Kidney (tissue), 14 donors: ENCODE measurements around the gene CHL1. TPM values are rescaled to one million over a fixed set of nuclear protein-coding genes. Genes with fewer than 3 reads are reported as not detected.

Experiments used
- DNase-seq, 5 donors: peaks; one replicate each; pipeline ENCODE4 v3.0.0-alpha.2; 2013 to 2020
- FAIRE-seq: peaks from 2 replicates; lab custom pipeline; 2012; peaks lifted over from hg19 to GRCh38; lab: Jason Lieb, UNC
- H3K27ac ChIP-seq, 2 donors: one replicate each; pipeline ENCODE4 v1.7.0; 2013; ENCODE audit warnings: low read depth in 2 of 2, low read length in 2 of 2, inconsistent platforms in 1 of 2
- H3K27me3 ChIP-seq: one replicate; pipeline ENCODE4 v1.7.1; 2013; ENCODE audit warnings: low read length, inconsistent platforms; ENCODE audit not compliant: control insufficient read depth, insufficient read depth
- H3K36me3 ChIP-seq, 3 donors: one replicate each; pipeline versions ENCODE4 v1.7.0 to v1.7.1; 2013; ENCODE audit warnings: low read length in 3 of 3, control low read depth in 1 of 3, inconsistent platforms in 1 of 3; ENCODE audit not compliant: insufficient read depth in 3 of 3, control insufficient read depth in 2 of 3
- H3K4me1 ChIP-seq, 3 donors: one replicate each; pipeline versions ENCODE4 v1.7.0 to v1.7.1; 2013; ENCODE audit warnings: low read length in 3 of 3, inconsistent platforms in 1 of 3, low read depth in 1 of 3; ENCODE audit not compliant: control insufficient read depth in 2 of 3, insufficient read depth in 2 of 3
- H3K4me3 ChIP-seq, 3 donors: one replicate each; pipeline versions ENCODE4 v1.7.0 to v1.8.1; 2013; ENCODE audit warnings: low read length in 3 of 3, control low read depth in 1 of 3, inconsistent platforms in 1 of 3
- H3K9ac ChIP-seq, 3 donors: one replicate each; pipeline versions ENCODE4 v1.7.0 to v1.7.1; 2013; ENCODE audit warnings: low read length in 3 of 3, control low read depth in 1 of 3, inconsistent platforms in 1 of 3
- H3K9me3 ChIP-seq, 3 donors: one replicate each; pipeline versions ENCODE4 v1.7.0 to v1.7.1; 2013; ENCODE audit warnings: low read length in 3 of 3, control low read depth in 1 of 3, inconsistent platforms in 1 of 3; ENCODE audit not compliant: control insufficient read depth in 2 of 3, insufficient read depth in 1 of 3
- intact Hi-C: fragments of 100-400 bp; cut with DNase I; formaldehyde crosslinking; loops from one replicate; pipeline ENCODE4 v1.11.1; 2022
- polyA plus RNA-seq: library from polyadenylated mRNA; stranded (reverse); fragments of 350-450 nt; fragmentation: Illumina TruSeq; extraction: RNeasy Lipid Tissue Mini Kit (QIAGEN cat#74804); gene quantifications from one replicate; pipeline ENCODE4 v1.2.3, GENCODE V29; 2014; ENCODE audit warnings: low read depth, low replicate concordance; ENCODE audit not compliant: insufficient read depth
- total RNA-seq: library from RNA; stranded (reverse); fragmentation: NEBNext Ultra II Directional; extraction: Animal tissue kit (Norgen Biotek cat#: 25700); gene quantifications from one replicate; pipeline ENCODE4 v1.2.1, GENCODE V29; 2021
- TF ChIP-seq, protein P1 (sequence below): IDR thresholded peaks from 3 replicates; pipeline ENCODE4 v1.5.1; 2012; ENCODE audit warnings: mild to moderate bottlenecking, moderate library complexity, borderline replicate concordance; ENCODE audit not compliant: insufficient read depth; ENCODE audit errors: extremely low read depth
- donor health status: control.
- donor health status: control.
- donor health status: control.
- donor health status: control.
- donor health status: control.
- donor health status: DM: yes; HTN: yes; CAD: no.
- donor health status: Normal renal cell carcinoma (clear cell type).

Gene CHL1
- total and polyA plus RNA-seq, 2 donors from 2014 or later = 10.6 to 109 TPM

DNA sequence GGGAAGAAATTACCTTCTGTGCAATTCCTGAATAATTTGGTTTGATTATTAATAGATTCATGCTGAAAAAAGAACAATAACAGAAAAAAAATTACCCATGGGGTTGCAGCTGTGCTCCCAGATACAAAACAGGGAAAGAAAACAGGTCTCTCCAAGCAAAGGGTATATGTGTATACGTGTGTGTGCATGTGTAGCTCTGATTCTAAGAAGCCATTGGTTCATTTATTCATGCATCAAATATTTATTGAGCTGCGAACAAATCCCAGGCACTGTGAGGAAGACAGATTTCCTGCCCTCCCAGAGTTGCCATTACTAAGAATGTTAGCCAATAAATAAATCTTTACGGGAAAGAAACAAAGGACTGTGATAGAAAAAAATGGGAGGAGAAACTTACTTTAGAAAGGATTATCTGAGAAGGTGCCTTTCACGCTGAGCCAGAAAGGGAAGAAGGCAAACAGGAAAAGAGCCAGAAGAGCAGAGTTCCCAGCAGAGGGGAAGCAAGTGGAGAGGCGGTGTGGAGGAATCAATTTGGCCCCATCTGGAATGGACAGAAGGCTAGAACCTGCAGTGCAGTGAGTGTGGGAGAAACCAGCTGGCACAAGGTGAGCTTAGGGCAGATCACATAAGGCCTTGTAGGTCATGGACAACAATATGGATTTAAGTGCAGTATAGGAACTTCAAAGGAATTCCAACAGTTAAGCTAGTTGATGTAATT lies 20.7 kb downstream of the CHL1 start:
- H3K27me3 ChIP-seq = no peaks in the 10 kb centered on the region
- no peak overlapping the region for H3K27ac ChIP-seq
- intact Hi-C loops = no loop called here
- H3K9me3 ChIP-seq = no peaks in the 10 kb centered on the region
- FAIRE-seq (no peak), DNase-seq (no peak)
- no peak overlapping the region for H3K4me3 ChIP-seq
- peaks cover 0 to 11% (median 2%) of the 10 kb centered on the region in 3 donors for H3K4me1 ChIP-seq
- TF ChIP-seq, protein P1, sequence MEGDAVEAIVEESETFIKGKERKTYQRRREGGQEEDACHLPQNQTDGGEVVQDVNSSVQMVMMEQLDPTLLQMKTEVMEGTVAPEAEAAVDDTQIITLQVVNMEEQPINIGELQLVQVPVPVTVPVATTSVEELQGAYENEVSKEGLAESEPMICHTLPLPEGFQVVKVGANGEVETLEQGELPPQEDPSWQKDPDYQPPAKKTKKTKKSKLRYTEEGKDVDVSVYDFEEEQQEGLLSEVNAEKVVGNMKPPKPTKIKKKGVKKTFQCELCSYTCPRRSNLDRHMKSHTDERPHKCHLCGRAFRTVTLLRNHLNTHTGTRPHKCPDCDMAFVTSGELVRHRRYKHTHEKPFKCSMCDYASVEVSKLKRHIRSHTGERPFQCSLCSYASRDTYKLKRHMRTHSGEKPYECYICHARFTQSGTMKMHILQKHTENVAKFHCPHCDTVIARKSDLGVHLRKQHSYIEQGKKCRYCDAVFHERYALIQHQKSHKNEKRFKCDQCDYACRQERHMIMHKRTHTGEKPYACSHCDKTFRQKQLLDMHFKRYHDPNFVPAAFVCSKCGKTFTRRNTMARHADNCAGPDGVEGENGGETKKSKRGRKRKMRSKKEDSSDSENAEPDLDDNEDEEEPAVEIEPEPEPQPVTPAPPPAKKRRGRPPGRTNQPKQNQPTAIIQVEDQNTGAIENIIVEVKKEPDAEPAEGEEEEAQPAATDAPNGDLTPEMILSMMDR = no peak
- no peaks in the 10 kb centered on the region for H3K36me3 ChIP-seq
- H3K9ac ChIP-seq = no peak overlapping the region

DNA sequence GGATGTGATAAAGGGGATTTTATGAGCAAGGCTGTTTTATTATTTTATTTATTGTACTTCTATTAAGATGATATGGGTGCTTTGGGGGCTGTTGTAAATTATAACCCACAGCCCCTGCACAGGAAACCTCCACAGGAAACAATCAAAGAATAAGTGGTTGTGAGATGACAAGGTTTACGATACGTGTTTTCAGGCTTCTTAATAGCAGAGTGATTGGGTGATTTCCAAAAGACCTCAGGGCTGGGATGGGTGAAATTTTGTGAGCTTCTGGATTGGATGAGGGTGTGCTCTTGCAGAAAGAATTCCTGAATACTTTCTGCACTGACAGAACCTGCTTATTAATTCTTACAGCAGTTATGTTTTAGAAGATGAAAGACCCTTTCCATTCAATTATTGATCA lies 21.4 kb downstream of the CHL1 start:
- FAIRE-seq = no peak

GRCh38 chr3:228442-229182 lies 32.0 kb downstream of the CHL1 start:
- intact Hi-C loops = no loop called here
- TF ChIP-seq, protein P1 = no peak
- H3K4me1 ChIP-seq = peaks cover 0 to 2% (median 0%) of the 10 kb centered on the region in 3 donors
- H3K9ac ChIP-seq = no peak overlapping the region
- H3K36me3 ChIP-seq = no peaks in the 10 kb centered on the region
- DNase-seq = no peak
- H3K27ac ChIP-seq = no peak overlapping the region
- no peak overlapping the region for H3K4me3 ChIP-seq
- peaks cover 0 to 3% (median 0%) of the 10 kb centered on the region in 3 donors for H3K9me3 ChIP-seq
- no peaks in the 10 kb centered on the region for H3K27me3 ChIP-seq
- FAIRE-seq = no peak

More for the DNA sequence above, 21.4 kb downstream of the CHL1 start:
- TF ChIP-seq, protein P1 = no peak
- no peak overlapping the region for H3K9ac ChIP-seq
- intact Hi-C loops = no loop called here
- DNase-seq = no peak
- H3K9me3 ChIP-seq = no peaks in the 10 kb centered on the region
- H3K4me3 ChIP-seq = no peak overlapping the region
- peaks cover 0 to 11% (median 2%) of the 10 kb centered on the region in 3 donors for H3K4me1 ChIP-seq
- H3K27me3 ChIP-seq = no peaks in the 10 kb centered on the region
- H3K27ac ChIP-seq = no peak overlapping the region
- H3K36me3 ChIP-seq = no peaks in the 10 kb centered on the region
